MV-4-11 (cell line): Measurements from ENCODE around the gene FAM3B.
"Not testable (repeated sequence)": the region's sequence is repeated elsewhere in the genome, so short reads cannot be mapped to it uniquely, and the experiment has no call there.

ENCODE experiments used
- DNase-seq: peaks from one replicate; lab custom pipeline; 2025; lab: John Stamatoyannopoulos, UW

FAM3B gene, protein sequence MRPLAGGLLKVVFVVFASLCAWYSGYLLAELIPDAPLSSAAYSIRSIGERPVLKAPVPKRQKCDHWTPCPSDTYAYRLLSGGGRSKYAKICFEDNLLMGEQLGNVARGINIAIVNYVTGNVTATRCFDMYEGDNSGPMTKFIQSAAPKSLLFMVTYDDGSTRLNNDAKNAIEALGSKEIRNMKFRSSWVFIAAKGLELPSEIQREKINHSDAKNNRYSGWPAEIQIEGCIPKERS

DNA sequence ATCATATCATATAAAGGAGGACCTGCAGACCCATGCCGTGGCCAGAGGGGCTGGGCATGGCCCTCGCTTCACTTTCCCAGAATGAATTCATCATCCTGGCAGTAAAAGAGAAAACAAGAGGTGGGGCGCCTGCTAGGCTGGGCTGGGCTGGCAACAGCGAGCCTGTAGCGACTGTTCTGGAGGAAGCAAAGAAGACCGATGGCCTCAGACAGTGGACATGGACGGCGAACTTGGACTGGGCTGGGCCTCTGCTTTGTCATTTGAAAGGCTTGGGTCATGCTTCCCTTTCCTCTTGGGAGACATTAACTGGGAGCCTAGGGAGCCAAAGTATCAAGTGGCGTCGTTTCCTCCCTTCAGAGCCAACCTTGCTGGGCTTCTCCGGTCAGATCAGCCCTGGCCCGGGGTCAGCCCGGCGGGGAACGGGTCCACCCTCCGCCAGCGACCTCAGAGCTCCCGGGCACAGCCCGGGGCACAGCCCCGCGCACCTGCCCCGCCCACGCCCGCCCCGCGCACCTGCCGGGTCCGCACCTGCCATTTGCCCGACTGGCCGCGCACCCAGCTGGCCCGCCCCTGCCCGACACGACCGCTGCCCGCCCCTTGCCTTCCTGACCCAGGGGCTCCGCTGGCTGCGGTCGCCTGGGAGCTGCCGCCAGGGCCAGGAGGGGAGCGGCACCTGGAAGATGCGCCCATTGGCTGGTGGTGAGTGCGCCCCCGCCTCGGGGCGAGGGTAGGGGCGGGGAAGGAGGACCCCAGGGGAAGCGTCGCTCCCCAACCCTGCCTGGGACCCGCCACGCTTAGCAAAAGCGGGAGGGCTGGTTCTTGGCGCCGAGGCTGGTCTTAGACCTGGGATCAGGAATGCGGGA lies at the start of gene FAM3B:
Gene FAM3B (plus strand): TSS at position 602 of the 863 bp plus-strand sequence. CDS start 79 bp downstream, at position 681.
- DNase-seq: no peak

DNA sequence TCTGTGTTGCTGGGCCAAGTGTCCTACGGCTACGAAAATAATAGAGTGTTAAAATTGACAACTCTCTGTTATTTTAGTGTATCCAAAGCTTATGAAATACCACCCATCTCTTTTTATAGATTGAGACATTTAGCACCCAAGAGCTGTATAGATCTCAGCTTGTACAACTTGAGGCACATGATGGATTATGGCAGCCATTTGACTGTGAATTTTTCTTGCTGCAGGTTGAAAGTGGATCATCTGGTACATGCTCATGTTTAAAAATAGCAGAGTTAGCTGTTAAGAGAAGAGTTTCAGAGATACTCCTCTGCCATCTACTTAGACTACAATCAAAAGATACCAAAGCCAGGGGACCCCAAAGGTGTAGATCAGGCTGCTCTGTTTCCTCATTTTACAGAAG lies 49.3 kb upstream of the FAM3B start:
- DNase-seq: no peak

DNA sequence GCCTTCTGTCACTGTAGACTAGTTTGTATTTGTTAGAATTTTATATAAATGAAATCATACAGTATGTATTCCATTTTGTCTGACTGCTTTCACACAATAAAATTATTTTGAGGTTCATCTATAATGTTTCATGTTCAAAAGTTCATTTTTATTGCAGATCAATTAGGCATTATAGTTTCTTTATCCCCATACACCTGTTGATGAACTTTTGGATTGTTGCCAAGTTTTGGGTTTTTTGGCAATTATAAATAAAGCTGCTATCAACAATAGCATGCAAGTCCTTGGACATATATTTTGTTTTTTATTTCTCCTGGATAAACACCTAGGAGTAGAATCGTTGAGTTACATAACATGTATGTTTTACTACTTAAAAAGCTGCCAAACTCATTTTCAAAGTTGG lies 47.1 kb upstream of the FAM3B start:
- DNase-seq: no peak

DNA sequence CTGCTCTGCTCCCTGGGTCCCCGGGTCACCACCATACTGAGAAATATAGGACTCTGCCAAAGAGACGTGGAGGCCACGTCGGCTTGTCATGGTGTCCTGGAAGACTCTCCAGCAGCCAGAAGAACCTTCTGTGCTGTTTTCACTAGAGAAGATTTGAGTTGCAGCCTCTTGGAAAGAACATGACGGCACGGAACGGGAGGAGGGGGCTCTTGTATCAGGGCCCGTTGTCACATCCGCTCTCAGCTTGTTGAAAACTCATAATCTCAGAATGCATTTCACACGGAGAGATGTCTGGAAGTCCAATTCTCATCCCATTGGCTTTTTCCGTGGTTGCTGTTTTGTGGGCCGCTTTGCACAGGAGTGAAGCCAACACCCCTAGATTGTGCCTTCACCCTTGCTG lies 39.4 kb upstream of the FAM3B start:
- DNase-seq: no peak

- DNase-seq: no peak
Measured at GRCh38 chr21:41277846-41278245, 38.8 kb upstream of the FAM3B start.

GRCh38 chr21:41280115-41280919 lies 36.3 kb upstream of the FAM3B start:
- DNase-seq: no peak

GRCh38 chr21:41282412-41282811 lies 34.2 kb upstream of the FAM3B start:
- DNase-seq: no peak

DNA sequence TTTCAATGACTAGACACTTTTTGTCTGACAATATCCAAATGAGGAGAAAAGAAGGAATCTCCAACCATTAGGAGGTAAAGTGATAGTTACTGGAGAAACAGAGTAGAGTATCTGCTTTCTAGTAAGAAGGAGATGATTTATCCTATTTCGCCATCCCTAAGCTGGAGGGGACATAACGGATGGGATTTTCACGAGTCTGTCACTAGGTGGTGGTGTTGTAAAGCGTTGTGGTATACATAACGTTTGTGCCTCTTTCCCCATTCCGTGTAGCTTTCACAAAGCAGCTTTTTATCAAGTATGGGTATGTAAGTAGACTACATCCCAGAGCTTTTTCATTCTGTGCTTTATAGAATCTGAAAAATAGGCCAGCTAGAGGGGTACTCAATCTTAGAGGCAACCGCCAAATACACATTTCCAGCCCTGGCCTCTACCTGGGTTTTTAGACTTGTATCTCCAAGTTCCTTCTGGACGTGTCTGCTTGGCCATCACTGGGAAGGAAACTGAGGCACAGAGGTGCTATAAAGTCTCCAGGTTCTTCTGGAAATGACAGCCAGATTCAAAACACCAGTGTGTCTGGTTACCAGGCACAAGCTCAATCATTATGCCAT lies 33.3 kb upstream of the FAM3B start:
- DNase-seq: peak; percentile 70

- DNase-seq: no peak
Measured at GRCh38 chr21:41289431-41289830, 27.2 kb upstream of the FAM3B start.

DNA sequence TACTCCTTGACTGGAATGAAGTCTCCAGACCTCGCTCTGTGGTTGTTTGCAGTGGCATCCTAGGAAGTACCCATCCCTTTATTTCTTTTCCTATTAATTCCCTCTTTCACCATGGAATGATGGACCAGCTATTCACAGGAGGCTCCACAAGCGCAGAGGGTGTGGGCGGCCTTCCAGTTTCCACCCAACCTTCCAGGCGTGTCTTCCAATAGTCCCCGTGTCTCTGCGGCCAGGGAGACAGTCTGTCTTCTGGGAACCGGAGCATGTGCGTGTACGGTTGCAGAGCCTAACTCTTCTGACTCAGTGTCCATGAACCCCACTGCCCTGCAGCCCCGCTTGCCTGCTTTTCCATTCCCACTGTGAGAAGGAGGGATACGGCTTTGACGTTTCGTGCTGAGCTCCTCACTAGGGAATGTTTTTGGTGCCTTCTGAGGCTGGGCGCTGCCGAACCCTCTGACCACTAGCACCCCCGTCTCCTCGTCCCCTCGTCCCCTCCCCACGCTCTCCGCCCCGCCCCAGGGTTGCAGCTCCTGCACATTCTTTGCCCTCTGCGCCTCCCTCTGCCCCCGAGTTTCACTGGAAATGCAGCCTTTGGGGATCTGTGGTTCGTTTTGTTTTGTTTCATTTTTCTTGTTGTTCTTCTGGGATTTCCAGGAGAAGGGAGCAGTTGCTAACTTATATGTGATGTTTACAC lies 26.3 kb upstream of the FAM3B start:
- DNase-seq: no peak

- DNase-seq: no peak
Measured at GRCh38 chr21:41294548-41295231, 21.9 kb upstream of the FAM3B start.

DNA sequence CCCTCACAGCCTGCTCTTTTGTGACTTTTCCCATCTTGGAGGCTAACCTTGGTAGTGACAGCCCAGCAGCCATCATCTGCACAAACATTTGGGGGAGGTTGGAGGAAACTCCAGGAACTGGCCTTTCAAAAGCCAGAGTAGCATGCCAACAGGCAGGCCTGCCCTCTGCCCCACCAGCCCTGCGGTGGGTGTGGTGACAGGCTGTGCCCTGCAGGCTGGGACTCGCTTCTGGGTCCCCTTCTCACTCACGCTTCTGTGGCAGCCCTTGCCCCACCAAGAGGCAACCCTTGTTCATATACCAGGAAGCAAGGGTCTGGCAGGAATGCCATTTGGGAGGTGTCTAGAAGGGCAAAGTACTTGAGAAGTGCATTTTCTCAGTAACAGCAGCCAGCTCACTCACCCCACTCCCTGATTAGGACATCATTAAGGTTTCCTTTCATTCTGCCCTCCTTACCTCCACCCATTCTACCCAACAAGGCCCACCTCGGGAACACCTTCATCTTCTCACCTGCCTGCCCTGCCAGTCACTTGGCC lies 20.8 kb upstream of the FAM3B start:
- DNase-seq: no peak

DNA sequence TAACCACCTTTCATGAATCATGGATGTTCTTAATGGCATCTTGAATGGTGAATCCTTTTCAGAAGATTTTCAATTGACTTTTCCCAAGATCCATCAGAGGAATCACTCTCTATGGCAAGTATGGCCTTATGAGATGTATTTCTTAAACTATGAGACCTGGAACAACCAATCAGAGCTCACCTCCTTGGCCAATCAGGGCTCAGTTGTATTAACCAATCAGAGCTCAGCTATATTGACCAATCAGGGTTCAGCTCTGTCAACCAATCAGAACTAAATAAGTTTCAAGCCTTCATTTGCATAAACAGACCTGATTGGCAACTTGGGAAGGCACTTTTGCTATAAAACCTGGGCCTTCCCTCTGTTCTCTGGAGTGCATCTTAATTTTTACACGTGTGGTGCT lies 13.6 kb upstream of the FAM3B start:
- no peak for DNase-seq

GRCh38 chr21:41304068-41304720 lies 12.4 kb upstream of the FAM3B start:
- DNase-seq: no peak

- no peak for DNase-seq
Measured at GRCh38 chr21:41307219-41307618, 9.4 kb upstream of the FAM3B start.

- DNase-seq: not testable (repeated sequence)
Measured at GRCh38 chr21:41313285-41314164, 3.1 kb upstream of the FAM3B start.

DNA sequence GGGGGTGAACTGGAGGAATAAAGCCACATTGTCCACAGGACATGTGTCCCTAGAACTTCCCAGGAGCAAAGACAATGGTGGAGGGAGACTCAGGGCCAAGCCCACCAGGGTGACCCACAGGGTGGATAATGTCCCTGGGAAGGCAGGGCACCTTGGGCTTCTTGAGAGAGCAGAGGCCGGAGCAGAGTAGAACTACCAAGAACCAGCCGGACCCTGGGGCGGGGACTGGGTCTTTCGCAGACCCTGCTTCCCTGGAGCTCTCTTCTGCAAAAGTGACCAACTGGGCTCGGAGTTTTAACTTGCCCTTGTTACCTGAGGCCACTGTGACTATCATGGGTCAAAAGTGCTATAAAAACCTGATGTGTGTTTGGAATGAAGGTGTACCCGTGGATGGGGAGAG lies 875 bp upstream of the FAM3B start:
- no peak for DNase-seq

- DNase-seq: no peak
Measured at GRCh38 chr21:41317063-41317392, 427 bp downstream of the FAM3B start.

- DNase-seq: no peak
Measured at GRCh38 chr21:41317458-41317857, 857 bp downstream of the FAM3B start.
